PC-9 (cell line): ENCODE measurements around the gene NR5A1. TPM values are rescaled to one million over a fixed set of nuclear protein-coding genes. Genes with fewer than 3 reads are reported as not detected.

Source experiments
- BruUV-seq: library from RNA; stranded (reverse); fragments of 400-500 nt; replicated peaks from 2 replicates; lab custom pipeline; 2021; lab: Mats Ljungman, UMichigan
- CTCF ChIA-PET: fragments of 300-600 bp; sonication (Branson Sonifier 250); formaldehyde crosslinking; loops from one replicate; lab custom pipeline; 2022; ENCODE audit warnings: antibody characterized with exemption; lab: Charles Lee
- POLR2A ChIA-PET: fragments of 300-600 bp; sonication (Branson Sonifier 250); formaldehyde crosslinking; loops from one replicate; lab custom pipeline; 2022; ENCODE audit warnings: antibody characterized with exemption; ENCODE audit not compliant: unreplicated experiment; lab: Charles Lee
- DNase-seq, 2 experiments: peaks; one replicate each; pipeline versions ENCODE4 v3.0.0 to v3.0.0-alpha.2; 2015 to 2022; ENCODE audit warnings: mixed read lengths in 1 of 2
- H2AFZ ChIP-seq: fragments of 200-600 bp; sonication (generic); 2 replicates; pipeline ENCODE4 v1.8.1; 2017; ENCODE audit warnings: antibody characterized with exemption
- H3F3A ChIP-seq: fragments of 200-600 bp; sonication (generic); 2 replicates; pipeline ENCODE4 v1.8.1; 2017; ENCODE audit warnings: antibody characterized with exemption, mild to moderate bottlenecking, low read depth; ENCODE audit not compliant: insufficient read depth
- H3K27ac ChIP-seq: fragments of 200-600 bp; sonication (generic); 2 replicates; pipeline ENCODE4 v1.6.1; 2016; ENCODE audit warnings: mixed run types
- H3K27me3 ChIP-seq: fragments of 200-600 bp; sonication (generic); 2 replicates; pipeline ENCODE4 v1.6.1; 2016; ENCODE audit warnings: low read depth, mixed run types; ENCODE audit not compliant: insufficient read depth
- H3K36me3 ChIP-seq: fragments of 200-600 bp; sonication (generic); 2 replicates; pipeline ENCODE4 v1.6.1; 2016; ENCODE audit warnings: low read depth, mixed run types
- H3K4me1 ChIP-seq: fragments of 200-600 bp; sonication (generic); replicated peaks from 2 replicates; pipeline ENCODE4 v1.6.1; 2016; ENCODE audit warnings: mixed run types; ENCODE audit not compliant: insufficient read depth
- H3K4me2 ChIP-seq: fragments of 200-600 bp; sonication (generic); 2 replicates; pipeline ENCODE4 v1.6.1; 2017; ENCODE audit warnings: mixed run types
- H3K4me3 ChIP-seq: fragments of 200-600 bp; sonication (generic); 2 replicates; pipeline ENCODE4 v1.6.1; 2016; ENCODE audit warnings: mixed run types
- H3K79me2 ChIP-seq: fragments of 200-600 bp; sonication (generic); 2 replicates; pipeline ENCODE4 v1.6.1; 2017; ENCODE audit warnings: low read depth, mixed run types
- H3K9me2 ChIP-seq: fragments of 200-600 bp; sonication (generic); 2 replicates; pipeline ENCODE4 v1.8.1; 2017; ENCODE audit warnings: mild to moderate bottlenecking; ENCODE audit not compliant: insufficient read depth
- H3K9me3 ChIP-seq: fragments of 200-600 bp; sonication (generic); 2 replicates; pipeline ENCODE4 v1.8.1; 2016; ENCODE audit warnings: low read depth; ENCODE audit not compliant: insufficient read depth
- H4K20me1 ChIP-seq: fragments of 200-600 bp; sonication (generic); 2 replicates; pipeline ENCODE4 v1.8.1; 2017; ENCODE audit not compliant: insufficient read depth
- EZH2 ChIP-seq: fragments of 200-600 bp; sonication (generic); IDR thresholded peaks from 2 replicates; pipeline ENCODE4 v1.8.0; 2017; ENCODE audit warnings: antibody characterized with exemption, low read depth
- intact Hi-C: fragments of 100-400 bp; cut with micrococcal nuclease; formaldehyde crosslinking; loops from one replicate; pipeline ENCODE4 v1.10.0; 2022; ENCODE audit not compliant: unreplicated experiment
- total RNA-seq: library from RNA; stranded (reverse); gene quantifications from 2 replicates; pipeline ENCODE4 v1.2.3, GENCODE V29; 2021
- TF ChIP-seq, protein P1 (sequence below): fragments of 200-600 bp; sonication (generic); conservative IDR thresholded peaks from 2 replicates; pipeline ENCODE4 v1.6.1; 2017; ENCODE audit warnings: mixed run types, antibody characterized with exemption, mild to moderate bottlenecking, moderate library complexity

NR5A1 gene
- total RNA-seq, 1 experiment from 2014 or later, result 0.15 TPM

DNA sequence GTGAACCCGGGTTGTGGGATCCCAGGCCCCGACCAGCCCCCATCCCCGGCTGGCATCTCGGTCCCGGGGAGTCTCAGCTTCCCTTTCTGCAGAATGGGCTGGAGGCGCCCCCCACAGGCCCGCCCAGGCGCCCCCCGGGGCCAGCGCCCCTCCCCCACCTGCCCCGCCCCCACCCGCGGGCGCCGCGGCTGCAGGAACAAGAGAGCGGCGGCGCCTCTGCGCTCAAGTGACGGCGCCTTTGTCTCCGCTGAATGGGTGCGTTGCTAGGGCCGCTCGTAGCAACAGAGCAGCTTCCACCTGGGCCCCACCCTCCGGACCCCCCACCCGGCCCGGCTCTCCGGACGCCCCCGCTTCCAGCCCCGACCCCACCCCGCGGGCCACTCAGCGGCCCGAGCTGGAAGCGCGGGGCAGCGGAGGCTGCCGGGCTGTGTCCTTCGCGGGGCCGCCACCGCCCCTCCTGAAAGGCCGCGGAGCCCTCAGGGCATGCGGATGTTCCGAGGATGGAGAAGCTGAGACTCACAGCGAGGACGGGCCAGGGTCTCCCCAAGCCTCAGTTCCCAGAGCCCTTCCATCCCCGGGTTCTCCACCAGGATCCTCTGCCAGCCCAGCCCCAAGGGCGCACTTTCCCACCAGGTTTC, 29.4 kb downstream of the NR5A1 start:
- no peaks in the 10 kb centered on the region for H3K4me1 ChIP-seq
- ChIA-PET CTCF (interaction anchor here (0.6 kb wide), 1 partner anchor 275 kb away, joined by 5 read pairs; no protein-coding TSS in a partner anchor), POLR2A (interaction anchor here (0.6 kb wide), 1 partner anchor 175 kb away, joined by 4 read pairs; no protein-coding TSS in a partner anchor)
- no peaks in the 10 kb centered on the region for H3K79me2 ChIP-seq
- H3K9me3 ChIP-seq, result no peaks in the 10 kb centered on the region
- no peak for DNase-seq
- H2AFZ ChIP-seq, result no peak overlapping the region
- TF ChIP-seq, protein P1, sequence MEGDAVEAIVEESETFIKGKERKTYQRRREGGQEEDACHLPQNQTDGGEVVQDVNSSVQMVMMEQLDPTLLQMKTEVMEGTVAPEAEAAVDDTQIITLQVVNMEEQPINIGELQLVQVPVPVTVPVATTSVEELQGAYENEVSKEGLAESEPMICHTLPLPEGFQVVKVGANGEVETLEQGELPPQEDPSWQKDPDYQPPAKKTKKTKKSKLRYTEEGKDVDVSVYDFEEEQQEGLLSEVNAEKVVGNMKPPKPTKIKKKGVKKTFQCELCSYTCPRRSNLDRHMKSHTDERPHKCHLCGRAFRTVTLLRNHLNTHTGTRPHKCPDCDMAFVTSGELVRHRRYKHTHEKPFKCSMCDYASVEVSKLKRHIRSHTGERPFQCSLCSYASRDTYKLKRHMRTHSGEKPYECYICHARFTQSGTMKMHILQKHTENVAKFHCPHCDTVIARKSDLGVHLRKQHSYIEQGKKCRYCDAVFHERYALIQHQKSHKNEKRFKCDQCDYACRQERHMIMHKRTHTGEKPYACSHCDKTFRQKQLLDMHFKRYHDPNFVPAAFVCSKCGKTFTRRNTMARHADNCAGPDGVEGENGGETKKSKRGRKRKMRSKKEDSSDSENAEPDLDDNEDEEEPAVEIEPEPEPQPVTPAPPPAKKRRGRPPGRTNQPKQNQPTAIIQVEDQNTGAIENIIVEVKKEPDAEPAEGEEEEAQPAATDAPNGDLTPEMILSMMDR, result no peak
- TF ChIP-seq EZH2, result no peak
- BruUV-seq, result no TSS peak
- no peaks in the 10 kb centered on the region for H3F3A ChIP-seq
- no peaks in the 10 kb centered on the region for H3K36me3 ChIP-seq
- no peaks in the 10 kb centered on the region; the same call in 1 of the 2 replicates for H4K20me1 ChIP-seq
- intact Hi-C loops, result no loop called here
- peaks cover 8% of the 10 kb centered on the region; the same call in 1 of the 2 replicates for H3K27me3 ChIP-seq
- no peaks in the 10 kb centered on the region for H3K9me2 ChIP-seq
- no peak overlapping the region for H3K4me2 ChIP-seq
- no peak overlapping the region for H3K27ac ChIP-seq
- no peak overlapping the region for H3K4me3 ChIP-seq

DNA sequence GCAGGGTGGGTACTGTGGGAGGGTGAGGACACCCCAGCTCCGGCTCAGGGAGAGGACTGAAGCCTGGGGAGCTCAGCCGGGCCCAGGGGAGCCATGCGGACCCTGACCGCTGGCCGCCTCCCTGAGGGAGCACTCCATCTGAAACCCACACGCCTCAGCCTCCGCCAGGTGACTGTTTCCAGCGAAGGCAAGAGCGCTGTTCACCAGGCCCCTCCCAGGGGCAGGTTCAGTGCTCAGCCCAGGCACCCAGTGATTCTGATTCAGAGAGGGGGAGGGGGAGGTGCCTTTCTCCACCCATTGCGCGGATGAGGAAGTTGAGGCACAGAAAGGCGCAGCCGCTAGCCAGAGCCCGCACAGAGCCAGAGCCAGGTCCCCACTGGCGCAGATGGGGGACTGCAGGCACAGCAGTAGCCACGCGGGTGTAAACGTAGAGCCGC, 30.0 kb downstream of the NR5A1 start:
- ChIA-PET CTCF (no interaction called here), POLR2A (interaction anchor here (0.6 kb wide), 1 partner anchor 175 kb away, joined by 4 read pairs; no protein-coding TSS in a partner anchor)
- Histone ChIP-seq H3K36me3 (no peaks in the 10 kb centered on the region), H3K27ac (no peak overlapping the region), H2AFZ (no peak overlapping the region), H3K9me2 (no peaks in the 10 kb centered on the region), H3K9me3 (no peaks in the 10 kb centered on the region), H4K20me1 (no peaks in the 10 kb centered on the region; the same call in 1 of the 2 replicates), H3K79me2 (no peaks in the 10 kb centered on the region), H3K4me3 (no peak overlapping the region), H3F3A (no peaks in the 10 kb centered on the region), H3K4me2 (no peak overlapping the region), H3K4me1 (no peaks in the 10 kb centered on the region), H3K27me3 (peaks cover 8% of the 10 kb centered on the region; the same call in 1 of the 2 replicates)
- no TSS peak for BruUV-seq
- intact Hi-C loops, result no loop called here
- DNase-seq, result no peak
- TF ChIP-seq, protein P1, result no peak
- no peak for TF ChIP-seq EZH2

DNA sequence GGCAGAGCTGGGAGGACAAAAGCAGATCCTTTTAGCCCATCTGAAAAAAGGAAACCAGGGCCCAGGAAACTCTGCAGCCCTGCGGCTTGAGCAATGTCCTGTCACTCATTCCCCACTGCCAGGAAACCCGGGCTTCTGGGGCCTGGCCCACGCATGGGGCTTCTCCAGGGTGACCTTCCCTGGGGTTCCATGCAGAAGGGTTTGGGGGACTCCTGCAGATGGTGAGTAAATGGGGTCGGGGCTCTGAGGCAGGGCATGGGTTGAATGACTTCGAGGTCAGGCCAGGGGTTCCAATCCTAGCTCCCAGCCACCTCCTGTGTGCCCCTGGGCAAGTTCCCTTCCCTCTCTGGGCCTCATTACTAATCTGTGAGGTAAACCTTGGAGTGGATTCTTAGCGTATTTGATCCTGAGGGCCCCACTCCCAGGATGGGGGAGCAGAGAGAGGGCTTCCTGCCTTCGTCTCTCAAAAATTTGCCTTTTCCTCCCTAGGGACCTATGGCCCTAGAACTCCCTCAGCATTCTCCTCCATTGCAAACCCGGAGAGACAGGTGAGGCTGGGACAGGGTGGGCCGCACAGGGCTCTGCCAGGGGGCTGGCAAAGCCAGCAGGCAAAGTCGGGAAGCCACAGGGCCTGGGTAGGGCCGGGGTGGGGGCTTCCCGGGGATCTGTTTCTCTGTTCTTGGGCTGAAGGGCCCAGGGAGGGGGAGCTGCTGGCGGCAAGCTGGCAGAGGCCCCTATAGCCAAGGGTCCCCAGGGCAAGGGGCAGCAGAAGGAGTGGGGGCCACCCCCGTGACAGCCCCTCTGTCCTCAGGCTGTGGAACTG, 31.1 kb downstream of the NR5A1 start:
- no peaks in the 10 kb centered on the region; the same call in 1 of the 2 replicates for H4K20me1 ChIP-seq
- peaks cover 8% of the 10 kb centered on the region; the same call in 1 of the 2 replicates for H3K27me3 ChIP-seq
- no peak overlapping the region for H3K4me2 ChIP-seq
- BruUV-seq, result no TSS peak
- H3K9me2 ChIP-seq, result no peaks in the 10 kb centered on the region
- H3K36me3 ChIP-seq, result no peaks in the 10 kb centered on the region
- CTCF ChIA-PET, result no interaction called here
- TF ChIP-seq, protein P1, result no peak
- TF ChIP-seq EZH2, result no peak
- H3K4me1 ChIP-seq, result no peaks in the 10 kb centered on the region
- POLR2A ChIA-PET, result no interaction called here
- H3K27ac ChIP-seq, result no peak overlapping the region
- intact Hi-C loops, result no loop called here
- H3K79me2 ChIP-seq, result no peaks in the 10 kb centered on the region
- H3F3A ChIP-seq, result no peaks in the 10 kb centered on the region
- no peaks in the 10 kb centered on the region for H3K9me3 ChIP-seq
- no peak overlapping the region for H2AFZ ChIP-seq
- no peak overlapping the region for H3K4me3 ChIP-seq
- no peak for DNase-seq
